ENCODE measurements around the gene FOXE1.

FOXE1 gene

GRCh38 chr9:97853056-97853843, at the start of gene FOXE1:
Gene FOXE1 (plus strand): TSS chr9:97853226. CDS start chr9:97853915, 689 bp downstream.
- no peak for FAIRE-seq
- DNase-seq (ENCODE audit: insufficient read length, low spot score) = no peak
- no peak for TF ChIP-seq POLR2A (IDR thresholded peaks at IDR 0.05; ENCODE audit: low read depth, low read length)

- FAIRE-seq = no peak
- DNase-seq (ENCODE audit: insufficient read length, low spot score) = no peak
- TF ChIP-seq POLR2A (IDR thresholded peaks at IDR 0.05; ENCODE audit: low read depth, low read length) = no peak
Measured at GRCh38 chr9:97804059-97804365, 49.0 kb upstream of the FOXE1 start.

DNA sequence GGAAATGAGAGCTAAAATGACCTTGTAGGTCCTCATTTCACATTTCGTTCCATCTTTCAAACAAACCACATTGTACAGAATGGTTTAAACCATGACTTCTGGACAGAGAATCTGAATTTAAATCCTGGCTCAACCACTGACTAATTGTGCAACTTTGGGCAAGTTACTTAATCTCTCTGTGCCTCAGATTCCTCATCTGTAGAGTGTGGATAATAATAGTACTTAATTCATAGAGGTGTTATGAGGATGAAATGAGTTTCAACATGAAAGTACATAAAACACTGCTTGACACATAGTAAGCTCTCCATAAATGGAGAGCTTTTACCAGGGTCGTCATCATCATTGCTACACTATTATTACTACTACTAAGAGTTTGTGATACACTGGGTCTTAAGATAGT, 46.3 kb upstream of the FOXE1 start:
- TF ChIP-seq POLR2A (IDR thresholded peaks at IDR 0.05; ENCODE audit: low read depth, low read length) = no peak
- DNase-seq (ENCODE audit: insufficient read length, low spot score) = no peak
- FAIRE-seq = no peak

GRCh38 chr9:97807681-97808080, 45.3 kb upstream of the FOXE1 start:
- FAIRE-seq = no peak
- no peak for DNase-seq (ENCODE audit: insufficient read length, low spot score)
- TF ChIP-seq POLR2A (IDR thresholded peaks at IDR 0.05; ENCODE audit: low read depth, low read length) = no peak

DNA sequence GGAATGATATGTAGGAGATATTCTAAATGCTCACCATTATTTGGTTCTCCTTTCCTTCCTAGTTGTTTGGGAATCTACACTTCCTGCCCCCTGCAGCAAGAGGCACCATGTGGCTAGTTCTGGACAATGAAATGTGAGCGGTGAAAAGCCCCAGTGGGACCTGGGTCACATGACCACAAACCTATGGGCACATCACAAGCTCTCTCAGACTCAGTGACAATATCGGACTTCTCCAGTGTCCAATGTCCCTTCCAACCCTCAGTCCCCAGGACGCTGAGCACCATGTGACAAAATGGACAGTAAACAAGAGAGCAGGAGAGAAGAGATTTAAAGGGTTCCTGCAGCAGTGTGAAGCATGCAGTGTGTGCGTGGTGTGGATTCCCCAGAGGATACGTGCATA, 44.6 kb upstream of the FOXE1 start:
- DNase-seq (ENCODE audit: insufficient read length, low spot score) (no peak), FAIRE-seq (no peak)
- TF ChIP-seq POLR2A (IDR thresholded peaks at IDR 0.05; ENCODE audit: low read depth, low read length) = no peak

DNA sequence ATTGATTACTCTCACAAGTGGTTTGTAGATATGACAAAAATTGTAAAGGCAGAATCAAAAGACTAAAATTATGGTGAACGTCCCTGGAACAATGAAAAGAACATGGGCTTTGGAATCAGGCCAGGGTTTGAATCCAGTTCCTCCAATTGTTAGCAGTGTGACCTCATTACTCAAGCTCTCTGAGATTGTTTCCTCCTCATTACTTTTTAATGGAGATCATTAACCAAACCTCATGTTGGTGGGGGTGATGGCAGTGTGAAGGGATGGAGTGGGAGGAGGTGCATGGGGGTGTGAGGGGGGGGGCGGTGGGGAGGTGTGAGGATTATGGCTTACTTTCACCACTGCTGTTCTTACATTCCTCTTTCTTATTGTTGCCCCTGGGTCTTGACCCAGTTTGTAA, 44.1 kb upstream of the FOXE1 start:
- FAIRE-seq = no peak
- no peak for DNase-seq (ENCODE audit: insufficient read length, low spot score)
- no peak for TF ChIP-seq POLR2A (IDR thresholded peaks at IDR 0.05; ENCODE audit: low read depth, low read length)

- no peak for TF ChIP-seq POLR2A (IDR thresholded peaks at IDR 0.05; ENCODE audit: low read depth, low read length)
- DNase-seq (ENCODE audit: insufficient read length, low spot score) = no peak
- no peak for FAIRE-seq
Measured at GRCh38 chr9:97809666-97810344, 43.2 kb upstream of the FOXE1 start.

DNA sequence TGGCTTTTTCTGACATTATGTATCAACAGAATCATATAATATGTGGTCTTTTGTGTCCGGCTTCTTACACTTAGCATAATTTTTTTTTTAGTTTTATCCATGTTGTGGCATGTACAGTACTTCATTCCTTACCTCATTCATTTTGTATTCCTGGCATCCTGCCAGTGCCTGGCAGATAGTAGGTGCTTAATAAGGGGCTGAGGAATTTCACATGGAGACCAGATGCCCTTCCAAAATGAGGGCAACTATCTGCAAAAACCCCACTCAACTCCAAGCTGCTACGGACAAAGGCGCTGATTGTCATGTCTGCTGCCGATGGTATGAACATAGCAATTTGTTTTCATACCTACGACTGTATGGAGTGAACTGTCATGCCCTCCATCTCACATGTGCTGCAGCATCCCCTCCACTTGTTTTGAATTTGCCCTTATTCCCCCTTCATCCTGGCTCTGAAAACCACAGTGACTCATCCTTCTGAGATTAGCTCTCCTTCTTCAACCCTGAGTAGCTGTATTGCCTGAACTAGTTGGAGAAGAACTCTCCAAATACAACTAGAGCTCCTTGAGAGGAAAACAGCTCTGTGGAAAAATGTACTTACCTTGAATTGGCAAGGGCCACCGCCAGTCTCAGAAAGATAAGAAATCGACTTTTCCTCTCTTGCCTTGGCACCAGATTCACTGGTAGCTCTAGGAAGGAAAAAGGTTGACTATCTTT, 41.3 kb upstream of the FOXE1 start:
- peak; percentile 99 for FAIRE-seq
- TF ChIP-seq POLR2A (IDR thresholded peaks at IDR 0.05; ENCODE audit: low read depth, low read length) = no peak
- DNase-seq (ENCODE audit: insufficient read length, low spot score) = peak; percentile 78

DNA sequence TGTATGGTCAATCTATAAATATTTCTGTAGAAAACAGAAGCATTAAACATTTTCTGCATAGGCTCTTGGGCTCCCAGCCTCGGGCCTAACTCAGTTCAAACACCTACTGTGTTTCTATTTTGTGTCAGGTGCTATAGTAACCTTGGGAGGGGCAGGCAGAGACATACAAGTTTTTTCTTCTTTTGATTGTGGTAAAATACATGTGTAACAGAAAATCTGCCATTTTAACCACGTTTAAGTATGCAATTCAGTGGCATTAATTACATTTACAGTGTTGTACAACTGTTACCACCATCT, 40.8 kb upstream of the FOXE1 start:
- no peak for TF ChIP-seq POLR2A (IDR thresholded peaks at IDR 0.05; ENCODE audit: low read depth, low read length)
- no peak for DNase-seq (ENCODE audit: insufficient read length, low spot score)
- no peak for FAIRE-seq

DNA sequence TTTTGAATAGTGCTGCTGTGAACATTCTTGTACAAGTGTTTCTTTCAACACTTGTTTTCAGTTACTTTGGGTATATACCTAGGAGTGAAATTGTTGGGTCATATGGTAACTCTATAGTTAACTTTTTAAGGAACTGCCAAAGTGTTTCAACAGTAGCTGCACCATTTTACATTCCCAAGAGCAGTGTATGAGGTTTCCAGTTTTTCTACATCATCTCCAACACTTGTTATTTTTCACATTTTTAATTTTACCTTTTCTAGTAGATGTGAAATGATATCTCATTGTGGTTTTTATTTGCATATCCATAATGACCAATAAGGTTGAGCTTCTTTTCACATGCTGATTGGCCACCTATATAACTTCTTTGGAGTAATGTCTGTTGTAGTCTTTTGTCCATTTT, 40.0 kb upstream of the FOXE1 start:
- FAIRE-seq = peak; percentile 45
- no peak for TF ChIP-seq POLR2A (IDR thresholded peaks at IDR 0.05; ENCODE audit: low read depth, low read length)

DNA sequence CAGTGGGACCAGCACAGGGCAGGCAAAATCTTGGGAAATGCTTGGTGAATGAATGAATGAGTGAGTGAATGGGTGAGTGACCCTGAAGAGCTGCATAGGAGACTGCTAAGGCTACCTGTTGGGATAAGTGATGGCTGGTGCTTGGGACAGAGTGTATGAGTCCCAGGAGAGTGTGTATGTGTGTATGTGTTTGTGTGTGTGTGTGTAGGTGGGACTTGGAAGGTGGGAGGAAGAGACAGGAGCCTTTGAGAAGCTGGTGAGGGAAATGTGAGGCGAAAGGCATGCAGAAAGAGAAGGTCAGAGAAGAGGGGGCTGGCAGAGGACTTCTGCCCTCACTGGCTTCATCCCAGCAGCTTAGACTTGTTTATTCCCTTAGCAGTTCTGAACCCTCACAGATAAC, 33.3 kb upstream of the FOXE1 start:
- no peak for TF ChIP-seq POLR2A (IDR thresholded peaks at IDR 0.05; ENCODE audit: low read depth, low read length)
- DNase-seq (ENCODE audit: insufficient read length, low spot score) = no peak
- no peak for FAIRE-seq

More for the DNA sequence above, 40.0 kb upstream of the FOXE1 start:
- no peak for DNase-seq (ENCODE audit: insufficient read length, low spot score)

GRCh38 chr9:97820373-97820772, 32.7 kb upstream of the FOXE1 start:
- no peak for FAIRE-seq
- DNase-seq (ENCODE audit: insufficient read length, low spot score) = no peak
- no peak for TF ChIP-seq POLR2A (IDR thresholded peaks at IDR 0.05; ENCODE audit: low read depth, low read length)

GRCh38 chr9:97830884-97831829, 21.9 kb upstream of the FOXE1 start:
- no peak for FAIRE-seq
- TF ChIP-seq POLR2A (IDR thresholded peaks at IDR 0.05; ENCODE audit: low read depth, low read length) = no peak
- no peak for DNase-seq (ENCODE audit: insufficient read length, low spot score)
